ENCODE measurements around the gene RELCH.

GRCh38 chr18:62287781-62288664 is 101.0 kb downstream of the RELCH start:
- TF ChIP-seq CTCF (IDR thresholded peaks at IDR 0.05): no peak
- TF ChIP-seq ZFX (IDR thresholded peaks at IDR 0.05; ENCODE audit: borderline replicate concordance): no peak

Measured in 22Rv1 (cell line).